Iris pigment epithelial cell (primary cell): Measurements from ENCODE around the gene BTG4.

Experiments
- DNase-seq: peaks from one replicate; pipeline ENCODE4 v3.0.0-alpha.2; 2011; ENCODE audit warnings: low read depth

The BTG4 gene

DNA sequence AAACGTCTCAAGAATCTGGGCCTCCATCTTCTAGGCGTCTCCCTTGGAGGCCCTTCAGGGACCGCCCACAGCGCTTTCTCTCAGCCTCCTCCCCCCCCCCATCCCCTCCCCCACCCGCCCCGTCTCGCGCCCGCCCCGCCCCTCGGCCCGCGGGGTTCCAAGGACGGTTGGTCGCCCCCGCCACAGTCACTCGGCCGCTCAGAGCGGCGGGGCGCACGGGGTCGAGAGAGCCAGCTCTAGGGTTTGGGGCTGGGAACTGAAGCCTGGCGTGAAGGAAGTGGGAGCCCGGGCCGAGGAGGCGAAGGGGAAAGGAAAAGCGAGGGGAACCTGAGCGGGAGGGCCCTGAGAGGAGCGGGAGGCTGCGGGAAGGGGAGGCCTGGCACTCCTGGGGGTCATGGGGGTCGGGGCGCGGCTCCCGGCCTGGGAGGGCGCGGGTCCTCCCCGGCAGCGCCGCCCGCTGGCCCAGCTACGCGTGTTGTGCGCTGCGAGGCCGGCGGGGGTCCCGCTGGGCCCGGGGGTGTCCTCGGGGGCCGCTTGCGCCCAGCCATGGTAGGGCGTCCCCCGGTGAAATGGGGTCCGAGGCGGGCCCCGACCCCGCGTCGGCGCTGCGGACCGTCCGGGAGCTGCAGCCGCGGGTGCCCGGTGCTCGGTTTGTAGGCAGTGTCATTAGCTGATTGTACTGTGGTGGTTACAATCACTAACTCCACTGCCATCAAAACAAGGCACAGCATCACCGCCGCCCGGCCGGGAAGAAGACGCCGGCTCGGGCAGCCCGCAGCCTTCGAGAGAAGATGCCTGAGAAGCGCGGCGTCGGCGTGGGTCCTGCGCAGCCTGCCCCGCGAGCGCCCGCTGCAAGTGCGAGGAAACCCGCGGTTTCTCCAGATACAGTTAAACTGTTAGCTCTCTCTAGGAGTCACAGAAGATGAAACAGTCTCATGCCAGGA lies at the start of gene BTG4:
TSS of gene BTG4 (minus strand) at position 91 of the 944 bp plus-strand sequence. CDS start 13,610 bp downstream, outside the sequence.
- peak; percentile 27 for DNase-seq

DNA sequence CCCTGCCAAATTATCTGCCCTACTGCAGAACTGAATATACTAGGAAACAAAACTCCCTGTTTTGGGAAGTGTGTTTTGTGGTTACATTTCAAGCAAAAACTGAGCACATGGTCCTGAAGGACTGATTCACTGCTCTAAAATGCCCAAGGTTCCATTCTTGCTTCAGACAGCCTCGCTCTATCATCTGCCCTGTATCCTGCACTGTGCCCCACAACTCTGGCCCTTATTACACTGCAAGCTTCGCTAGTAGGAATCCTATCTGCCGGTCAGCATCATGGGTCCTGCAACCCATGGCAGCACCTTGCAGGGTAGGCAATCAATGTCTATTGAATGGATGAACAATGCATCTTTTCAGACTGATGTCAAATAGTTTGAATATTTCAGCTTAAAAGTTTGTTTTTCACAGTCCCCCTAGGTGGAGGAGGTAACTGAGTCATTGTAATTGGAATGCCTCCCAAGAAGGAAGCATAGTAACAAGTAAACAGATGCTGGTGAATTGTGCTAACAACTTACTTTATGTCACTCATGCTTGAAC lies 49.7 kb upstream of the BTG4 start:
- peak; percentile 89 for DNase-seq

DNA sequence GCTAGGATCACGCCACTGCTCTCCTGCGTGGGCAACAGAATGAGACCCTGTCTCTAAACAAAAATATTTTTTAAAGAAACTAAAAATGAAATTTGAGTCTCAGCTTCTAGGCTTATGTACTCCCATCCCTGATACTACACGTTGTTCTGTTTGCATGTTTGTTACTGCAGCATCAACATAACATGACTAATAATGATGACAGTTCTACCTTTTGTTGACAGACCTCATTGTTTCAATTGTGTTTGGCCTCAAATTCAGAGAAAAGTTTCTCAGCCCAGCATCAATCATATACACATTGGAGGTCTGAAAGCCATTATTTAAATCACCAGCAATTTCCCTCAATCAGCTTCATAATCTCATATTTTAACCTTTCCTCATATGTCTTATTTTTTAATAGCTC lies 49.1 kb upstream of the BTG4 start:
- DNase-seq: no peak

DNA sequence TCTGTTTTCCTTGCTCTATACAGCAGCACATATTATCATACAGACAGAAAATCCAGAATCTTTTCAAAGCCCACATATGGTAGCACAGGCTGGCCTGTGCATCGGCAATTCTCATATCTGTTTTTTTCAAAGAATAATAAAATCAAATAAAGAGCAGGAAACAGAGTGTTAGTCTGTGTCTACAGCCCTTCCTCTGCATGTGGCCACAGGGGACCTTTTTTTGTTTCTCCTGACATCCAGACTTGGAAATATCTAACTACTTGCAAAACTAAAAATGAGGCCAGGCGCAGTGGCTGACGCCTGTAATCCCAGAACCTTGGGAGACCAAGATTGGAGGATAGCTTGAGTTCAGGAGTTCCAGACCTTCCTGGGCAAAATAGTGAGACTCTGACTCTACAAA lies 48.6 kb upstream of the BTG4 start:
- DNase-seq: no peak

DNA sequence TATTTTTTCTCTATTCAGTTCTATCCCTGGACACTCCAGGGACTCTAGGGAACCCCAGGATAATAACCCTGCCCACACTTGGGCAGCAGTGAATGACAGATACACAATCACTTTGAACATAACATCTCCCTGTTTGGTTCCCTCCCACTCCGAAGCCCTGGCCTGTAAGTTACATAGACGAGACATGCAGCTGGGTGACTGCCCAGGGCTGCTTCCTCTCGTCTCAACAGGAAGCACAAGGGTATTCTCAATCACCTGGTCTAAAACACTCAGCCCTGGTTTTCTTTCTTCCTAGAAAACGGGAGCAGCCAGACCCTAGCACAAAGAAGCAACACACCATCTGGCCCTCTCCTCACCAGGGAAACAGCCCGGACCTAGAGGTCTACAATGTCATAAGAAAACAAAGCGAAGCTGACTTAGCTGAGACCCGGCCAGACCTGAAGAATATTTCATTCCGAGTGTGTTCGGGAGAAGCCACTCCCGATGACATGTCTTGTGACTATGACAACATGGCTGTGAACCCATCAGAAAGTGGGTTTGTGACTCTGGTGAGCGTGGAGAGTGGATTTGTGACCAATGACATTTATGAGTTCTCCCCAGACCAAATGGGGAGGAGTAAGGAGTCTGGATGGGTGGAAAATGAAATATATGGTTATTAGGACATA lies 47.7 kb upstream of the BTG4 start:
- peak; percentile 70 for DNase-seq

DNA sequence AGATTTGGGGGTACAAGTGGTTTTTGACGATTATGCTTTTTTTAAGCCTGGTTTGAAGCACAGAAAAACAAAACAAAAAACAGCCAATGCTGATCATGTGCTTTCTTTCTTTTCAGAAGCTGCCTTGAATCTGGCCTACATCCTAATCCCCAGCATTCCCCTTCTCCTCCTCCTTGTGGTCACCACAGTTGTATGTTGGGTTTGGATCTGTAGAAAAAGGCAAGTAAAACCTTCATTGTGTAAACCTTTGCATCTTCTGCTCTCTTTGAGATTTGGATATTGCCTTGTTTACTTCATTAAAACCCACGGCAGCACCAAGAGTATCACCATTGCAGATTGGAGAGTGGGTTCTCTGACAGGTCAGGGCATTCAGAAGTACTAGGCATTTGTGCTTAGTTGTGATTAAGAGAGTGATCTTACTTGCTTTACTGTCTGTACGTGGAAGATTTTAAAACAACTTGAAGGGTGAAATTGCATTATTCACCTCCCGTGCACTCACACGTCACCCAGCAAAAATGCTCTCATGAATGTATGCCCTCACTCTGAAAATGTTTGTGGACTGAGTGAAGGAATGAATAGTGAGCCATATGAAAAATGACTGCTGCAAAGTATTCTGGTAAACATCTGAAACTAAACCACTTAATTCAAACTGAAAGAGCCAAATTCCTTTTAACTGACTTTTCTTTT lies 45.4 kb upstream of the BTG4 start:
- DNase-seq: peak; percentile 99

DNA sequence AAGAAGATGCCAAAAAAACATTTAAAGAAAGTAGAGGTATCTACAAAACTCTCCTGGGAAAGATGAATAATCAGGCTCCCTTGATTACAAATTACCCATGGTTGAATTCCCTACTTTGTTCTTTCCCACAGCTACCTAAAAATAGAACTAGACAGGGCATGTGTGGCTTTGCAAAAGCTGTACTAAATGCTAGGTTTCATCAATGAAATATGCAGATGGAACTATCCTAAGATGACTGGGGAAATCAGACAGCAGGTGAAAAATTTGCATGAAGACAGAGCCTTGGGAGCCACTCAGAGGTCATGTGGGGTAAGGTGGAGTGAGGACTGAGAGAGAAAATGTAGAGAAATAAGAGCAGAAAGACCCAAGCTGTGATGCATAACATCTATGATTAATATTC lies 43.1 kb upstream of the BTG4 start:
- peak; percentile 72 for DNase-seq

DNA sequence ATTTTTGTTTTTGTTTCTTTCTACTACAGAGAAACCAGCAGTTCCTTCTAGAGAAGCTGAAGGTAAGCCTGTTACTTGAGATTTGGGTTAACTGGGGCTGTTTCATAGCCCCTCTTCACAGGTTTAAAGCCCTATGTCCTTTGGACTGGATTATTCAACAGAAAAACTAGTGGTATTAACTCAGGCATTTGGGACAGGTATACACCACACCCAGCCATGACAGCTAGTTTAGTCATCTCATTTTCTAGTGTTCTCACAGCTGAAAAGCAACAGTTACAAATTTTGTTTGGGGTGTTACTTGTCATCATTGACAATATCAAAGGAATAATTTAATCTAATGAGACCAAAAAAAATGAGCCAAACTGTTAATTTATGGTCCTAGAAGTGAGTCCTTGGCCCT lies 42.3 kb upstream of the BTG4 start:
- DNase-seq: no peak

DNA sequence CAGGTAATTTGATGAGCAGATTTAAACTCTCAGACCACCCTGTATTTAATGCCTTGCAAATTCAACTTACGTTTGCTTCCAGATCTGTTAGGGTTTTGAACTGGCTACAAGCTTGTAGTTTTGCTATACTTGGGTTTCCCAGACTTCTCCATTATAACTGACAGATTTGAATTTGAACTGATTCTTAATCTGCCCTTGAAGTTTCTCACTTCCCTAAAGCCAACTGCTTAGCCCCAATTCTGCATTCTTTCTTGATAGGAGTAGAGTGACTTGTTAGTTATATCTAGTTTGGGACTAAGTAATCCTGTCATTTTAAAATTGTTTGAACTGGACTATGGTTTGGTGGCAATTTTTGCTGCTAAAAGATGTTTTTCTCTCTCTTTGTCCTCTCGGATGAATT lies 38.1 kb upstream of the BTG4 start:
- no peak for DNase-seq

DNA sequence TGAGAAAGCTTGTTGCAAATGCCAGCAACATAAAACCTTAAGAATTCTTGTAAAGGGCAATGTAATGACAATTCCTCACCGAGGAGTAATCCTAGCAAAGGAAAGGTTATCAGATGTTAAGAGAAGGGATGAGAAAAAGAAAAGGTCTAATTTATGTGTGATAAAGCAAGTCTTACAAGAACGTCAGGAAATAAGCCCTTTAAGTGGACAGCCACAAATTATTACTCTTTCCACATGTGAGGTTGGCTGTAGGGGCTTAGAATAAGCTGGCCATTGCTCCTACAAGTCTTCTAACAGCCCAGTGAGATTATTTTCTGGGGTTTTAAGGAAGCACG lies 37.6 kb upstream of the BTG4 start:
- DNase-seq: no peak

DNA sequence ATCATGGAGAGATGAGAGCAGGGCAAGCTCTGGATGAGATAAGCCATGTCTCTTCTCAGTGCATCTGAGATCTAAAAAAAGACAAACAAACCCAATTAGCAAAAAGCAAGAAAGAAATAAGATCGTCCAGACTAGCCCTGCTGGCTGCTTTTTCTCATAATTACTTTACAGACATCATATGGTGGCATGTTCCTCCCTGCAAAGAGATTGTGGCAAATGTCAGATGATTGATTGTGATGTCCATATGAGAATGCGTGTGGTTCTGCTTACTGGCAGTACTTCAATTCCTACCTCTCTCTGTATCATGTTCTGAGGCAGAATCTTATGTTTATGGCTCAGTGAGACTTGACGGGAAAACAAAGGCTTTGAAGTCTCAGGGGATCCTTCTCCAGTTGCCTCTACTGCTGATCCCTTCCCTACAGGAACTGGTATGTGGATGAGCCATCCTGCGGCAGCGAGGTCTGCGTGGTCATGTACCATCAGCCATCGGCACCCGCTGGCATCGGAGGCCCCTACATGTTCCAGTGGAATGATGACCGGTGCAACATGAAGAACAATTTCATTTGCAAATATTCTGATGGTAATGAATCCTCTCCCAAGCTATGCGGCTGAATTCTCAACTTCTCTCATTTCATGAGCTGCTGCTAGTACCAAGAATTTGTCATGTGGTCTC lies 37.1 kb upstream of the BTG4 start:
- no peak for DNase-seq

DNA sequence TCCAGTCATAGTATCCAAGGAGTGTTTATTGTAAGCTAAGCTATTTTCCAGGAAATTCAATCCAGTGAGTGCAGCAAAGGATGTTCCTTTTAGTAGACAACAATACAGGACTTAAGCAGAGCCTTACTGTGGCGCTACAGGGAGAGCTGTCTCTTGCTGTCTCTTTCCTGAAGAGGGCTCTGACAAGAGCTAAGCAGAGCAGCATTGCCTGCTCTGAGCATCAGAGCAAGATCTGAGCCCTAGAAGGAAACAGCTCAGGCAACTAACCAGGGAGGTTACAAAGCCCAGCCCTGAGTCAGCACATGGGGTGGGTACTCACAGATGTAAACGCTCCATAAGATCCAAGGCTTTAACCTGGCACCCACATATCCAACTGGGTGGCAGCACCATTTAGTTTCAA lies 36.3 kb upstream of the BTG4 start:
- no peak for DNase-seq

DNA sequence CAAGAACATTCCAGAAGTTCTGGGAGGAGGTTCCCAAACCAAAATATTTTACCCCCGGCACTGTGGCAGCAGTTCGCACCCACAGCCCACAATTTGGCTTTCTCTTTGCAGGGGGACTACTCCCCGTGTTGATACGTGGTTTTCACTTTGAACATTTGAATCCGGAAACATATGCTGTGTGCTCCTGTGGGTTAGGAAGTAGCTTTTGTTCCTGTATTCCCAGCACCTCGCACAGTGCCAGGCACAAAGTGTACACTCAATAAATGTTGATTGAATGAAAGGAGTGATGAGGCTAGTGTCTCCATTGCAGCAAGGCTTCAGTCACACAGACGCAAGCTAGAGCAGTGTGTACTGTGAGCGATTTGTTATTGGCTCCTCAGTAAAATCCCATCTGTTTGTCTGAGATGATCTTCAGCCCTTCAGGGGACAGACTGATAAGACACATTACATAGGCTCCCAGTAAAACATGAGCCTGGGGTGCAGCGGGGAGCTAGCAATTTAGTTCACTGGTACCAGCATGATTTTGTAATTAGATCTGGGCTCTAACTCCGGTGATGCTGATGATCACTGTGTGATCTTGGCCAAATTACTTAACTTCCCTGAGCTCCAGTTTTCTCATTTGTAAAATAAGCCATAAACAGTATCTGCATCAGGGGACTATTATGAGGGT lies 30.6 kb upstream of the BTG4 start:
- DNase-seq: no peak

DNA sequence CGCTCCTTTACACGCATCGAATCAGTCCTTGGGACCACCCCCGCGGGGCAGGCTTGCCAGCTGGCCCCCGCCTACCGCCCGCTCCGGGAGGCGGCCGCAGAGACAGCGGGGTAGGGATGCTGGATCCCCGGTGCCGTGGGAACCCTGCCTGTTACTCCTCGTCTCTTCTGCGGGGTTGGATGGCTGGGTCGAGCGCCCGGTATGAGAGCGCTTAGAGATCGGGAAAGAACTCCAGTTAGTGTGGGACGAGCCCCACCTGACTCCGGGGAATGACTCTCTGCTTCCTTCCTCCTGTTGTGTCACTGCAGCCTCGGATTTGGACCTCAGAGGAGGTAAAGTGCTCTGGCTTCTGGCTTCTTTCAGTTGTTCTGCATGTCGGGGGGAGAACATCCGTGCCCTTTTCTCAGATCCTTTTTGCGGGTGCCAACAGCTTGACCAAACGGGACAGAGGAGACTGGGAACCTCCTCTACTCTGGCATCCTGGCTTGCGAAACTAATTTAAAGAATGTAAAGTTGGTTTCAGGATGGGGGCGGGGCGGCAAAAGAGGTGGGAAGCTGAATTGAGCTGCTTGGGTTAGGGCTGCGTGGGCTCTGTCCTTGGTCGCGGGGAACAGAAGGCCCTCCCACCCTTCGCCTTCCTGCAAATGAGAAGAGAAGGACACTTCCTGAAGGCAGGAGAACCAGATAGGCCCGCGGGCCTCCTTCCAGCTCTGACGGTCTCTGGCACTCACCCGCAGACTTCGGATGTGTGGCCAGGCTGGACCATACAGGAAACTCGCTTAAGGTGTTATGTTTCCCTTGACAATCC lies 29.3 kb upstream of the BTG4 start:
- DNase-seq: peak; percentile 91

DNA sequence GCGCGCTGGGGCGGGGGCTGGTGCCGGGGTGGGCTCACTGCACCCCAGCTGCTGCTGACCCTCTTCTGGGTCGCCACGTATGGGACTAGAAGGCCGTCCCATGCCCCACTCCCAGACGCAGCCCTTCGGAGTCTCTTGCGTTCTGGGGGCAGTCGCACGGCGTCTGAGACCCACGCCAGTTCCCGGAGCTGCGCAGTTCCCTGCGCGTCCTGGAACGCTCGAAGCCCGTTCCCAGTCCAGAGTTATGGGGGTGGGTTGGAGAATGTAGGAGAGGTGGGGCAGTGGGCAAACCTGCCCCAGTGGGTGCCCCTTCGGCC lies 28.7 kb upstream of the BTG4 start:
- no peak for DNase-seq

DNA sequence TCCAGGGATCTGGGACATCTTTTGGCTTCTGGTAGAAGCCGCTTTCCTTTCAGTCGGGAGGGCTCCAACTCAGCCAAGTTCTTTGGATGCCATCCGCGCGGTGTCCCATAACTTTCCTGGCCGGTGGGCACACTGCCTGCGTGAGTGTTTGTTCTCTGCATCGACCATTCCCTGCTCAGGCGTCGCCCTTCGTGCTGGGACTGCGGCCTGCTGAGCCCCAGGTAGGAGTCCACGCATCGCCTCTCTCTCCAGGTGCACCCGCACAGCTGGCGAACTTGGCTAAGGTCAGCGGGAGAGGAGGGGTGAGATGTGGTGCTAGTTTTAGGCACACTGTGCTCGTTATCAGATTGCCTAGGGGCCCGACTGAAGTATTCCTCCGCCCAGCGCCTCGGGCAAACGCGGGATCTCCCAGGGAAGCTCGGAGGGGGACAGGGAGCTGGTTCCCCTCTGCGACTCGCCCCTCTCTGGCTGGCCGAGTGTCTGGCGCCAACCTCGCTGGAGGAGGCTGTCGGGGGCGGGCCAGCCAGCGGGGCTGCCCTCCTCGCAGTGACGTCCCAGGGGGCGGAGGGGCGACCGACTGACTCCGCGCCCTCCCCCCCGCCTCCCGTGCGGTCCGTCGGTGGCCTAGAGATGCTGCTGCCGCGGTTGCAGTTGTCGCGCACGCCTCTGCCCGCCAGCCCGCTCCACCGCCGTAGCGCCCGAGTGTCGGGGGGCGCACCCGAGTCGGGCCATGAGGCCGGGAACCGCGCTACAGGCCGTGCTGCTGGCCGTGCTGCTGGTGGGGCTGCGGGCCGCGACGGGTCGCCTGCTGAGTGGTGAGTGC lies 28.1 kb upstream of the BTG4 start, which contains the start of gene LAYN:
TSS of gene LAYN (plus strand) at position 607 of the 823 bp plus-strand sequence. CDS start at position 731, 124 bp downstream.
- DNase-seq: peak; percentile 61

DNA sequence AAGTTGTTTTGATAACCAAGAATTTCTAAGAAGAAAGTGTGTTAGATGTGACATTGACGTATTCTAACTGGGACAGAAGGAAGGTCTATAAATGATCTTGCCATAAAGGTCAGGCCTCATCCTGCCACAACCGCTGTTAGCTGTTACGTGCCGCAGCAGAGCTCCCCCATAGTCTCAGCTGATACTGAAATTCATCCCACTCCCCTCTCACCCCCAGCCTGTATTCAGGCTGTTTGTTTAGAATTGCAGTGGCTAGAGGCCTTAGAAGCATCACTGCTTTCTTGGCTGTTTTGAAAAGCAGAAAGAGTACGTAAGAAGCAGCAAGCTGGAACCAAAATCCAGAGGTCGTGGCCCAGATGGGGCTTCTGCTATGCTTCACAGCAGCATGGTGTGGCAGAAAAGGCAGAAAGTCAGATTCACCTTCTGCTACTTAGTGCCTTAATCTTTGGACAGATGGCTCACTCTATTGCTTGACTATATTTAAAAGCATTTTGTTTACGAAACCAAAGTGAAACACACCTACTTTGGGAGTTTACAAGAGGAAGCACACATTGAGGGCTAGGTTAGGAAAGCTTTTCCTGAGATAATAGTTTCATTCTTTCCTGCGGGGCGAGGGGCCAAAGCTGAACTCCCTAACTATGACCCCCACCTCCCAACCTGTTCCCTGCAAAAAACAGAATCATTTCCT lies 27.4 kb upstream of the BTG4 start:
- DNase-seq: no peak

DNA sequence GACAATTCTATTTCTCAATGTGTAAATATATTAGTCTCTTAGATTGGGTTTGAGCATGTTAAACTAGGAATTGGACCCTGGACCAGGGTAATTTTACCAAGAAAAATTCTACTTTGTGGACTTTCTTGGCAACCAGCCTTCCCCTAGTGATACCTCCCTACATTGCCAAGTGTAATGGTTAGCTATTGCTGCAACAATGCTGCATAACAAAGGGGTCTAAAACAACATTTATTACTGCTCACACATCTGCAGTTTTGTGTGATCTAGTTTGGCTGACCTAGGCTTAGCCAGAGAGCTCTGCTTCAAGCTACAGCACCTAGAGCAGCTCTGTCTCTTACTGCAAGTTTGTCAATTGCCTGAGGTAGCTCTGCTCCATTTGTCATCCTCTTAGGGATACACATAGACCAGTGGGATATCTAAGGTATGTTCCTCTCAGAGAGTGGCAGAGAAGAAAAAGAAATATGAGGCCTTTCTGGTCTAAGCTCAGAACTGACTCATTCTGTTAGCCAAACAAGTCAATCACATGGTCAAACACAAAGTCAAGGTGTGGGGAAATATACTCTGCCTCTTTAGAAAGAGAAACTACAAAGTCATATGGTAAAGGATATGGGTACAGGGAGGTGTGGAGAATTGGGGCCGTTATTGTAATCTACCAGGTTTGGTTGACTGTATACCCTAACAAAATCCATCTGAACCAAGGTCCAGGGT lies 26.4 kb upstream of the BTG4 start:
- DNase-seq: peak; percentile 85
